T-helper 2 cell treated with Interferon-gamma antibody and Interleukin-4, amounts not matched to agents 5 μg/mL and 100 μg/mL, for 36 hours (primary cell): ENCODE results near the gene DEPDC4.
"Not testable (repeated sequence)": the region's sequence is repeated elsewhere in the genome, so short reads cannot be mapped to it uniquely, and the experiment has no call there.

Experiments
- DNase-seq: peaks from one replicate; pipeline ENCODE4 v3.0.0; 2021; ENCODE audit warnings: low spot score
- H3K27ac Mint-ChIP-seq: one replicate; pipeline ENCODE4 v1.8.0; 2021; ENCODE audit warnings: mild to moderate bottlenecking, mixed read lengths
- H3K27me3 Mint-ChIP-seq: one replicate; pipeline ENCODE4 v1.8.0; 2021; ENCODE audit warnings: low read depth, mixed read lengths
- H3K36me3 Mint-ChIP-seq: one replicate; pipeline ENCODE4 v1.8.0; 2021; ENCODE audit warnings: low read depth, mixed read lengths
- H3K4me1 Mint-ChIP-seq: one replicate; pipeline ENCODE4 v1.8.0; 2021; ENCODE audit warnings: low read depth, mixed read lengths
- H3K4me3 Mint-ChIP-seq: one replicate; pipeline ENCODE4 v1.8.0; 2022; ENCODE audit warnings: mild to moderate bottlenecking, moderate library complexity, mixed read lengths
- H3K9me3 Mint-ChIP-seq: one replicate; pipeline ENCODE4 v1.8.0; 2021; ENCODE audit warnings: mixed read lengths

The DEPDC4 gene

GRCh38 chr12:100266835-100267602, at the start of gene DEPDC4, which contains the start of gene SCYL2:
DEPDC4 (minus strand) TSS chr12:100267079; CDS start chr12:100267076, 3 bp downstream.
SCYL2 (plus strand) TSS chr12:100267177; CDS start chr12:100282971, 15,794 bp downstream.
- peak; percentile 90 for DNase-seq
- H3K9me3 Mint-ChIP-seq = no peaks in the 10 kb centered on the region
- no peaks in the 10 kb centered on the region for H3K27me3 Mint-ChIP-seq
- H3K4me1 Mint-ChIP-seq = peaks cover 26% of the 10 kb centered on the region
- H3K4me3 Mint-ChIP-seq = peak within 1 kb of the TSS; percentile 100
- H3K27ac Mint-ChIP-seq = peak within 1 kb of the TSS; percentile 99
- peaks cover 9% of the 10 kb centered on the region for H3K36me3 Mint-ChIP-seq

GRCh38 chr12:100311317-100311716, 44.4 kb upstream of the DEPDC4 start:
- peaks cover 41% of the 10 kb centered on the region for H3K36me3 Mint-ChIP-seq
- no peak overlapping the region for H3K27ac Mint-ChIP-seq
- no peaks in the 10 kb centered on the region for H3K27me3 Mint-ChIP-seq
- peaks cover 14% of the 10 kb centered on the region for H3K9me3 Mint-ChIP-seq
- DNase-seq = no peak
- peaks cover 3% of the 10 kb centered on the region for H3K4me1 Mint-ChIP-seq
- H3K4me3 Mint-ChIP-seq = no peak overlapping the region

GRCh38 chr12:100308138-100308537, 41.3 kb upstream of the DEPDC4 start:
- DNase-seq, H3K4me3 Mint-ChIP-seq, H3K4me1 Mint-ChIP-seq, H3K27ac Mint-ChIP-seq, H3K27me3 Mint-ChIP-seq: not testable (repeated sequence)
- Mint-ChIP-seq H3K9me3 (peaks cover 31% of the 10 kb centered on the region), H3K36me3 (peaks cover 60% of the 10 kb centered on the region)

GRCh38 chr12:100304334-100304733, 37.5 kb upstream of the DEPDC4 start:
- not testable (repeated sequence) for H3K4me1 Mint-ChIP-seq, H3K27me3 Mint-ChIP-seq, H3K4me3 Mint-ChIP-seq, DNase-seq, H3K27ac Mint-ChIP-seq
- Mint-ChIP-seq H3K36me3 (peaks cover 83% of the 10 kb centered on the region), H3K9me3 (peaks cover 57% of the 10 kb centered on the region)

GRCh38 chr12:100303831-100304230, 37.0 kb upstream of the DEPDC4 start:
- Mint-ChIP-seq H3K4me1 (no peaks in the 10 kb centered on the region), H3K27ac (no peak overlapping the region), H3K4me3 (no peak overlapping the region), H3K9me3 (peaks cover 57% of the 10 kb centered on the region), H3K36me3 (peaks cover 83% of the 10 kb centered on the region), H3K27me3 (no peaks in the 10 kb centered on the region)
- no peak for DNase-seq

- no peak overlapping the region for H3K4me3 Mint-ChIP-seq
- H3K36me3 Mint-ChIP-seq = peaks cover 72% of the 10 kb centered on the region
- H3K9me3 Mint-ChIP-seq = peaks cover 50% of the 10 kb centered on the region
- H3K4me1 Mint-ChIP-seq = no peaks in the 10 kb centered on the region
- DNase-seq = no peak
- H3K27ac Mint-ChIP-seq = no peak overlapping the region
- no peaks in the 10 kb centered on the region for H3K27me3 Mint-ChIP-seq
Observed at GRCh38 chr12:100302081-100302480, 35.2 kb upstream of the DEPDC4 start.

GRCh38 chr12:100295764-100296555, 29.1 kb upstream of the DEPDC4 start:
- Mint-ChIP-seq H3K36me3 (peaks cover 29% of the 10 kb centered on the region), H3K27me3 (no peaks in the 10 kb centered on the region), H3K4me1 (no peaks in the 10 kb centered on the region), H3K27ac (peak overlapping the region; percentile 23), H3K4me3 (no peak overlapping the region), H3K9me3 (peaks cover 7% of the 10 kb centered on the region)
- DNase-seq = no peak

GRCh38 chr12:100294366-100294765, 27.5 kb upstream of the DEPDC4 start:
- not testable (repeated sequence) for H3K9me3 Mint-ChIP-seq, H3K27me3 Mint-ChIP-seq, DNase-seq, H3K4me3 Mint-ChIP-seq, H3K4me1 Mint-ChIP-seq, H3K27ac Mint-ChIP-seq
- peaks cover 15% of the 10 kb centered on the region for H3K36me3 Mint-ChIP-seq

- no peaks in the 10 kb centered on the region for H3K4me1 Mint-ChIP-seq
- no peak overlapping the region for H3K4me3 Mint-ChIP-seq
- no peaks in the 10 kb centered on the region for H3K27me3 Mint-ChIP-seq
- no peak for DNase-seq
- no peaks in the 10 kb centered on the region for H3K9me3 Mint-ChIP-seq
- H3K36me3 Mint-ChIP-seq = peaks cover 11% of the 10 kb centered on the region
- peak overlapping the region; percentile 8 for H3K27ac Mint-ChIP-seq
Observed at GRCh38 chr12:100293017-100293416, 26.1 kb upstream of the DEPDC4 start.

GRCh38 chr12:100290016-100290415, 23.1 kb upstream of the DEPDC4 start:
- peaks cover 7% of the 10 kb centered on the region for H3K36me3 Mint-ChIP-seq
- no peaks in the 10 kb centered on the region for H3K27me3 Mint-ChIP-seq
- DNase-seq = no peak
- H3K9me3 Mint-ChIP-seq = no peaks in the 10 kb centered on the region
- H3K27ac Mint-ChIP-seq = no peak overlapping the region
- no peaks in the 10 kb centered on the region for H3K4me1 Mint-ChIP-seq
- H3K4me3 Mint-ChIP-seq = no peak overlapping the region

GRCh38 chr12:100289038-100289437, 22.2 kb upstream of the DEPDC4 start:
- H3K4me3 Mint-ChIP-seq = no peak overlapping the region
- H3K27ac Mint-ChIP-seq = no peak overlapping the region
- no peak for DNase-seq
- H3K9me3 Mint-ChIP-seq = no peaks in the 10 kb centered on the region
- H3K4me1 Mint-ChIP-seq = no peaks in the 10 kb centered on the region
- peaks cover 7% of the 10 kb centered on the region for H3K36me3 Mint-ChIP-seq
- H3K27me3 Mint-ChIP-seq = no peaks in the 10 kb centered on the region

GRCh38 chr12:100284556-100284955, 17.7 kb upstream of the DEPDC4 start:
- not testable (repeated sequence) for H3K4me3 Mint-ChIP-seq, H3K9me3 Mint-ChIP-seq, DNase-seq, H3K4me1 Mint-ChIP-seq, H3K36me3 Mint-ChIP-seq, H3K27me3 Mint-ChIP-seq, H3K27ac Mint-ChIP-seq

GRCh38 chr12:100279607-100280244, 12.8 kb upstream of the DEPDC4 start:
- H3K4me1 Mint-ChIP-seq = peaks cover 6% of the 10 kb centered on the region
- no peaks in the 10 kb centered on the region for H3K27me3 Mint-ChIP-seq
- no peak for DNase-seq
- H3K36me3 Mint-ChIP-seq = peaks cover 10% of the 10 kb centered on the region
- H3K9me3 Mint-ChIP-seq = no peaks in the 10 kb centered on the region
- no peak overlapping the region for H3K27ac Mint-ChIP-seq
- no peak overlapping the region for H3K4me3 Mint-ChIP-seq

GRCh38 chr12:100279159-100279558, 12.3 kb upstream of the DEPDC4 start:
- no peak overlapping the region for H3K27ac Mint-ChIP-seq
- H3K9me3 Mint-ChIP-seq = no peaks in the 10 kb centered on the region
- no peak overlapping the region for H3K4me3 Mint-ChIP-seq
- peaks cover 11% of the 10 kb centered on the region for H3K4me1 Mint-ChIP-seq
- peaks cover 12% of the 10 kb centered on the region for H3K36me3 Mint-ChIP-seq
- H3K27me3 Mint-ChIP-seq = no peaks in the 10 kb centered on the region
- DNase-seq = no peak
